Sigmoid colon (tissue), 7 donors: Measurements from ENCODE around the gene RBPMS2. TPM values are rescaled to one million over a fixed set of nuclear protein-coding genes. Genes with fewer than 3 reads are reported as not detected.

Experiments
- DNase-seq: peaks from one replicate; pipeline ENCODE4 v3.0.0-alpha.2; 2019
- H3K27ac ChIP-seq, 4 donors: fragments of 200-600 bp; sonication (generic); one replicate each; pipeline ENCODE4 v1.5.1; 2016 to 2019; ENCODE audit warnings: mild to moderate bottlenecking in 1 of 4
- H3K27me3 ChIP-seq, 3 donors: fragments of 200-600 bp; sonication (generic); one replicate each; pipeline ENCODE4 v1.5.1; 2019; ENCODE audit warnings: mild to moderate bottlenecking in 1 of 3
- H3K36me3 ChIP-seq, 4 donors: fragments of 200-600 bp; sonication (generic); one replicate each; pipeline ENCODE4 v1.5.1; 2016 to 2019
- H3K4me1 ChIP-seq, 4 donors: fragments of 200-600 bp; sonication (generic); one replicate each; pipeline ENCODE4 v1.5.1; 2017 to 2019
- H3K4me3 ChIP-seq, 4 donors: fragments of 200-600 bp; sonication (generic); one replicate each; pipeline ENCODE4 v1.5.1; 2017 to 2019; ENCODE audit warnings: mild to moderate bottlenecking in 2 of 4, moderate library complexity in 1 of 4
- H3K9me3 ChIP-seq, 4 donors: fragments of 200-600 bp in 3 of 4; sonication (generic) in 3 of 4; one replicate each; pipeline versions ENCODE4 v1.5.1 to v1.6.1; 2013 to 2019
- EP300 ChIP-seq, 4 donors: sonication (generic); formaldehyde crosslinking; IDR thresholded peaks; one replicate each; pipeline ENCODE4 v1.6.1; 2017; ENCODE audit warnings: antibody characterized with exemption in 4 of 4
- POLR2A ChIP-seq, 2 donors: fragments of 450-650 bp; IDR thresholded peaks; one replicate each; pipeline ENCODE4 v1.6.1; 2016; ENCODE audit warnings: antibody characterized with exemption in 2 of 2, mild to moderate bottlenecking in 2 of 2, moderate library complexity in 2 of 2
- POLR2AphosphoS5 ChIP-seq, 4 donors: sonication (generic); formaldehyde crosslinking; IDR thresholded peaks; one replicate each; pipeline ENCODE4 v1.6.1; 2017; ENCODE audit warnings: antibody characterized with exemption in 4 of 4
- WGBS, 2 donors: extraction: QIAGEN DNeasy Blood & Tissue Kit; methylation state at CpG; one replicate each; pipeline ENCODE4 v1.1.7; 2013; 5-methylcytosine and 5-hydroxymethylcytosine counted together
- intact Hi-C: fragments of 100-400 bp; cut with DNase I; formaldehyde crosslinking; loops from one replicate; pipeline ENCODE4 v1.15.1; 2023
- polyA plus RNA-seq, 3 donors: library from polyadenylated mRNA; stranded (reverse); fragments of 200-250 nt; gene quantifications; one replicate each; pipeline ENCODE4 v1.2.3, GENCODE V29; 2013
- total RNA-seq, 4 donors: library from RNA; depleted of rRNA; stranded (reverse); fragments of >200 nt; gene quantifications; one replicate each; pipeline ENCODE4 v1.1.0, GENCODE V29; 2016
- TF ChIP-seq, protein P1 (sequence below), 4 experiments: fragments of 450-650 bp in 3 of 4; fragments of 200-600 bp in 1 of 4; IDR thresholded peaks; one replicate each; pipeline ENCODE4 v1.5.1; 2016 to 2019; ENCODE audit warnings: antibody characterized with exemption in 4 of 4, mild to moderate bottlenecking in 3 of 4, moderate library complexity in 2 of 4
- donor health status: healthy with polysubstance abuse.
- donor health status: Bipolar disorder and iron deficiency.
- donor health status: healthy.

RBPMS2 gene
- total and polyA plus RNA-seq, 7 donors: 0.69 to 58.2 (median 22.1) TPM

DNA sequence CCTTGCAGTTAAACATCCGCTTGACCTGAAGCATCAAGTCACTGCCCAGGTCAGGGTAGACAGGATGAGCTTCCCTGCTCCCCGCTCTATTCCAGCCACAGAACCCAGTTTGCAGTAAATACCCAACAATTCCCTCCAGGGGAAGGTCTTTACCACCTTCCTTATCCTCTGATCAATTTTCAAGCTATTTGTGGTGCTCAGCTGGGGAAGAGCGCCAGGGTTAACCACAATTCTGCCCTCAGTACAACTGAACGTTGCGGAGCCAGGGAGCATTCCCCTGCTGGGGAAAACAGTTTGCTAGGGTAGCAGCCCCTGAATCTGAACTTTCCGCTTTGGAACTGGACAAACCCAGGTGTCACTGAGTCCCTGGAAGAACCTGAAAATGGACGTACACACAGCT lies 28.5 kb downstream of the RBPMS2 start:
- no peak for DNase-seq
- WGBS, 2 donors: 74 to 85% methylated on average over 7 of the region's 7 CpGs
- no peaks in the 10 kb centered on the region for H3K27me3 ChIP-seq
- no peak overlapping the region for H3K4me3 ChIP-seq
- no peaks in the 10 kb centered on the region for H3K9me3 ChIP-seq
- no peak for TF ChIP-seq EP300 (IDR thresholded peaks at IDR 0.05)
- TF ChIP-seq, protein P1, sequence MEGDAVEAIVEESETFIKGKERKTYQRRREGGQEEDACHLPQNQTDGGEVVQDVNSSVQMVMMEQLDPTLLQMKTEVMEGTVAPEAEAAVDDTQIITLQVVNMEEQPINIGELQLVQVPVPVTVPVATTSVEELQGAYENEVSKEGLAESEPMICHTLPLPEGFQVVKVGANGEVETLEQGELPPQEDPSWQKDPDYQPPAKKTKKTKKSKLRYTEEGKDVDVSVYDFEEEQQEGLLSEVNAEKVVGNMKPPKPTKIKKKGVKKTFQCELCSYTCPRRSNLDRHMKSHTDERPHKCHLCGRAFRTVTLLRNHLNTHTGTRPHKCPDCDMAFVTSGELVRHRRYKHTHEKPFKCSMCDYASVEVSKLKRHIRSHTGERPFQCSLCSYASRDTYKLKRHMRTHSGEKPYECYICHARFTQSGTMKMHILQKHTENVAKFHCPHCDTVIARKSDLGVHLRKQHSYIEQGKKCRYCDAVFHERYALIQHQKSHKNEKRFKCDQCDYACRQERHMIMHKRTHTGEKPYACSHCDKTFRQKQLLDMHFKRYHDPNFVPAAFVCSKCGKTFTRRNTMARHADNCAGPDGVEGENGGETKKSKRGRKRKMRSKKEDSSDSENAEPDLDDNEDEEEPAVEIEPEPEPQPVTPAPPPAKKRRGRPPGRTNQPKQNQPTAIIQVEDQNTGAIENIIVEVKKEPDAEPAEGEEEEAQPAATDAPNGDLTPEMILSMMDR (IDR thresholded peaks at IDR 0.05): no peak
- no peak for TF ChIP-seq POLR2A (IDR thresholded peaks at IDR 0.05)
- no peak for TF ChIP-seq POLR2AphosphoS5 (IDR thresholded peaks at IDR 0.05)
- H3K27ac ChIP-seq: peak overlapping the region; percentile 80 to 90 (median 86)
- peaks cover 0 to 84% (median 71%) of the 10 kb centered on the region in 4 donors for H3K4me1 ChIP-seq
- peaks cover 0 to 6% (median 0%) of the 10 kb centered on the region in 4 donors for H3K36me3 ChIP-seq
- intact Hi-C loops: no loop called here

DNA sequence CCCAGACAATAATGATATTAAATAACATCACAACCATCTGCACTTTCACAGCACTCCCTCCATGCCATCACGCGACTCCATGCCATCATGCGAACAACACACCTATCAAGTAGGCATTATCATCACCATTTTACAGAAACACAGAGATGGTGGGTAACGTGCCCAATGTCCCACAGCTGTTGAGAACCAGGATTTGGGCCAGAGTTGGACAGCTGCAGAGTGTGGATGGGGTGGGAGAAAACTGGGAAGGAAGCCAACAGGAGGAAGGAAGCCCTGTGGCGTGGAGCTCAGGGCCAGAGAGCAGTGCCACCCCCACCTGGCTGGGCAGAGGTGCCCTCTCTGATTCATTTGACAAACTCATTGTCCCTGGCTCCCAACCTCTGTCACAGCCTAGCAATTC lies 29.0 kb downstream of the RBPMS2 start:
- TF ChIP-seq POLR2A (IDR thresholded peaks at IDR 0.05): no peak
- TF ChIP-seq, protein P1 (IDR thresholded peaks at IDR 0.05): no peak
- no peak for TF ChIP-seq POLR2AphosphoS5 (IDR thresholded peaks at IDR 0.05)
- TF ChIP-seq EP300 (IDR thresholded peaks at IDR 0.05): no peak
- DNase-seq: no peak
- intact Hi-C loops: no loop called here
- H3K9me3 ChIP-seq: no peaks in the 10 kb centered on the region
- WGBS, 2 donors: 83 to 87% methylated on average over 5 of the region's 5 CpGs
- peaks cover 0 to 84% (median 71%) of the 10 kb centered on the region in 4 donors for H3K4me1 ChIP-seq
- H3K36me3 ChIP-seq: peaks cover 0 to 7% (median 0%) of the 10 kb centered on the region in 4 donors
- H3K4me3 ChIP-seq: no peak overlapping the region
- H3K27me3 ChIP-seq: no peaks in the 10 kb centered on the region
- H3K27ac ChIP-seq: peak overlapping the region; percentile 80 to 90 (median 86)

DNA sequence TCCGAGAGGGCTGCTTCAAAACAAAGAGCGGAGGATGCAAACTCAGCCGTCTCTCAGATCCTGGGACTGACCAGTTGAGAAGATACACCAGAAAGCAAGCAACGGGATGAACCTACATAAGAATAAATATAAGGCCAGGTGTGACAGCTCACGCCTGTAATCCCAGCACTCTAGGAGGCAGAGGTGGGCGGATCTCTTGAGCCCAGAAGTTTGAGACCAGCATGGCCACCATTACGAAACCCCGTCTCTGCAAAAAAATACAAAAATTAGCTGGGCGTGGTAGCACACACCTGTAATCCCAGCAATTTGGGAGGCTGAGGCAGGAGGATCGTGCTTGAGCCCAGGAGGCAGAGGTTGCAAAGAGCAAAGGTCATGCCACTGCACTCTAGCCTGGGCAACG lies 31.7 kb downstream of the RBPMS2 start:
- Histone ChIP-seq H3K36me3 (peaks cover 0 to 14% (median 0%) of the 10 kb centered on the region in 4 donors), H3K27ac (peak overlapping the region; percentile 88 to 93 (median 90)), H3K9me3 (no peaks in the 10 kb centered on the region), H3K4me3 (no peak overlapping the region), H3K4me1 (peaks cover 0 to 82% (median 69%) of the 10 kb centered on the region in 4 donors), H3K27me3 (no peaks in the 10 kb centered on the region)
- intact Hi-C loops: loop anchor here (5.0 kb wide), 1 partner anchor 34 kb away; the partner anchor contains the start of gene RBPMS2
- 76 to 92% methylated on average over 11 of the region's 11 CpGs for WGBS, 2 donors
- DNase-seq: no peak
- no peak for TF ChIP-seq POLR2AphosphoS5 (IDR thresholded peaks at IDR 0.05)
- no peak for TF ChIP-seq POLR2A (IDR thresholded peaks at IDR 0.05)
- TF ChIP-seq, protein P1 (IDR thresholded peaks at IDR 0.05): no peak
- no peak for TF ChIP-seq EP300 (IDR thresholded peaks at IDR 0.05)

DNA sequence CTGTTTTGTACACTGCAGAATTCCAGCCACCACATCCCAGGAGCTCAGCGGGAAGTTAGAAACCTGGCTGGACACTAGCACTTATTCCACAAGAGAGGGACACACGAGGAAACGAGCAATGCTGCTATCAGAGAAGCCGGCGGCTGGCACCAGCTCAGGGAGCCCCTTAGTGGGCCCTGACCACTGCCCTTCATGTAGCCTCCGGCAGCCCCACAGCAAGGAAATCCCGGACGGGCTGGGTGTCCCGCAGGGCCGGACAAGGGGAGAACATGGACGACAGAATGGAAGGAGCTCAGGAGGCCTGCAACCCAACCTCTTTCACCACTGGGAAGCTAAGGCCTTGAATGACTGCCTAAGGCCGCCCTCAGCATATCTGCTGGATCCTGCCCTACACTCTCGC lies 32.5 kb downstream of the RBPMS2 start:
- DNase-seq: no peak
- intact Hi-C loops: loop anchor here (5.0 kb wide), 1 partner anchor 34 kb away; the partner anchor contains the start of gene RBPMS2
- H3K27ac ChIP-seq: peak overlapping the region; percentile 88 to 93 (median 90)
- 93 to 94% methylated on average over 13 of the region's 13 CpGs for WGBS, 2 donors
- TF ChIP-seq EP300 (IDR thresholded peaks at IDR 0.05) (no peak), POLR2A (IDR thresholded peaks at IDR 0.05) (no peak), POLR2AphosphoS5 (IDR thresholded peaks at IDR 0.05) (no peak)
- TF ChIP-seq, protein P1 (IDR thresholded peaks at IDR 0.05): no peak
- H3K36me3 ChIP-seq: peaks cover 0 to 16% (median 0%) of the 10 kb centered on the region in 4 donors
- peaks cover 0 to 82% (median 69%) of the 10 kb centered on the region in 4 donors for H3K4me1 ChIP-seq
- H3K4me3 ChIP-seq: no peak overlapping the region
- H3K27me3 ChIP-seq: no peaks in the 10 kb centered on the region
- H3K9me3 ChIP-seq: no peaks in the 10 kb centered on the region
